OCI-LY1 (cell line): ENCODE results near the gene DIAPH2.

Source experiments
- CTCF ChIP-seq: fragments of 200-600 bp; sonication (generic), shearing (Covaris generic); IDR thresholded peaks from 2 replicates; pipeline ENCODE4 v1.5.1; 2017; ENCODE audit warnings: mild to moderate bottlenecking, antibody characterized with exemption, low read length, moderate library complexity, mixed read lengths
- EZH2 ChIP-seq: fragments of 200-600 bp; sonication (generic), shearing (Covaris generic); IDR thresholded peaks from 2 replicates; pipeline ENCODE4 v1.8.0; 2017; ENCODE audit warnings: borderline replicate concordance, mixed run types, mild to moderate bottlenecking, antibody characterized with exemption, low read length, moderate library complexity, mixed read lengths

- TF ChIP-seq CTCF, result no peak
- no peak for TF ChIP-seq EZH2
Measured at GRCh38 chrX:97602465-97603258, 918.0 kb downstream of the DIAPH2 start.
